ENCODE data around the gene TXNRD1. TPM values are rescaled to one million over a fixed set of nuclear protein-coding genes. Genes with fewer than 3 reads are reported as not detected.
A peak's percentile ranks its signal among the peaks of the same experiment; 100 is the strongest.

Gene TXNRD1
- total RNA-seq, 1 experiment from 2014 or later: 327 TPM

DNA sequence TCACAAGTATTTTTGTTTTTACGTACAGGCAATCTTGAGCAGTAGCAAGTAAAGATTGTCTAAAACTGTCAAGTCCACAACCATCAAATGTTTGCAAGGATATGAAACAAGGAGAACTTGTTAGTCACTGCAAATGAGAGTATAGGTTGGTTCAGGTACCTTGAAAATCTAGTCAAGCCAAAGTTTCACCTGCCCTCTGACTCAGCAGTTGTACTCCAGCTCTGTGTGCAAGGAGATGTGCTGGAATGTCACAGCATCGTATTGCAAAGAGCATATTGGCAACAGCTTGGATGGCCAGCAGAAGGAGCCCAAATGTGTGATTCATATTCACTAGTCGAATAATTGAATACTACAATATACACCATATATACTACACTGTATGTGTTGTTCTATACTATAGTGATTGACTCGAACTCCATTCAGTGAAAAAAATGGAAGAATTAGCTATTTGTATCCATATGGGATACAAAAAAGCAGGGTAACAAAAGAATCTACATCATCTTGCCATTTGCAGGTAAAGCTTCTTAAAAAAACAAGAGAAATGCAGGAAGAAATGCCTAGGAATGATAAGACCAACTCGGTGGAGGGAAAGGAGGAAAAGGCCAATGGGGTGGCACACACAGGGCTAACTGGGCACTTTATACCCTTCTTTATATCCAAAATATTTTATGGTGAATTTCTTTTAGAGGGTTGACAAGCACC, 131.9 kb downstream of the TXNRD1 start:
- peak; percentile 31; the same call in 1 of the 2 replicates for ATAC-seq
- Histone ChIP-seq H3K9ac (ENCODE audit: low read length) (no peak overlapping the region), H3K4me2 (ENCODE audit: low read length) (no peak overlapping the region), H3K4me1 (ENCODE audit: control insufficient read depth in 1 of 2, insufficient read depth in 2 of 2, low read length in 2 of 2) (no peaks in the 10 kb centered on the region), H4K20me1 (ENCODE audit: insufficient read depth) (peaks cover 40% of the 10 kb centered on the region; the same call in 1 of the 2 replicates), H3K36me3 (ENCODE audit: control insufficient read depth in 1 of 2, insufficient read depth in 2 of 2, low read length in 2 of 2) (peaks cover 45 to 76% of the 10 kb centered on the region in 2 experiments), H3K27me3 (ENCODE audit: insufficient read depth, low read length) (no peaks in the 10 kb centered on the region), H3K4me3 (replicated peaks in 1 of 2; ENCODE audit: low read depth in 1 of 2, low read length in 2 of 2) (no peak overlapping the region), H3K9me3 (ENCODE audit: control insufficient read depth in 1 of 2, insufficient read depth in 1 of 2, low read depth in 1 of 2, low read length in 2 of 2) (no peaks in the 10 kb centered on the region), H3K27ac (ENCODE audit: low read depth, low read length) (no peak overlapping the region), H2AFZ (ENCODE audit: low read depth, low read length, poor library complexity, severe bottlenecking) (no peak overlapping the region), H3K9me2 (ENCODE audit: insufficient read depth) (no peaks in the 10 kb centered on the region), H3K79me2 (ENCODE audit: insufficient read depth, low read length) (peaks cover 91% of the 10 kb centered on the region)
- ChIA-PET CTCF (no interaction called here), RAD21 (ENCODE audit: low non-redundant PET in 1 of 2, low total read pairs in 2 of 2, uncharacterized antibody in 2 of 2, unreplicated experiment in 2 of 2) (no interaction called here), POLR2A (no interaction called here)
- no peak for DNase-seq (ENCODE audit: low read depth, low spot score)
- intact Hi-C loops (cut with micrococcal nuclease): no loop called here
- TF ChIP-seq, protein P1, sequence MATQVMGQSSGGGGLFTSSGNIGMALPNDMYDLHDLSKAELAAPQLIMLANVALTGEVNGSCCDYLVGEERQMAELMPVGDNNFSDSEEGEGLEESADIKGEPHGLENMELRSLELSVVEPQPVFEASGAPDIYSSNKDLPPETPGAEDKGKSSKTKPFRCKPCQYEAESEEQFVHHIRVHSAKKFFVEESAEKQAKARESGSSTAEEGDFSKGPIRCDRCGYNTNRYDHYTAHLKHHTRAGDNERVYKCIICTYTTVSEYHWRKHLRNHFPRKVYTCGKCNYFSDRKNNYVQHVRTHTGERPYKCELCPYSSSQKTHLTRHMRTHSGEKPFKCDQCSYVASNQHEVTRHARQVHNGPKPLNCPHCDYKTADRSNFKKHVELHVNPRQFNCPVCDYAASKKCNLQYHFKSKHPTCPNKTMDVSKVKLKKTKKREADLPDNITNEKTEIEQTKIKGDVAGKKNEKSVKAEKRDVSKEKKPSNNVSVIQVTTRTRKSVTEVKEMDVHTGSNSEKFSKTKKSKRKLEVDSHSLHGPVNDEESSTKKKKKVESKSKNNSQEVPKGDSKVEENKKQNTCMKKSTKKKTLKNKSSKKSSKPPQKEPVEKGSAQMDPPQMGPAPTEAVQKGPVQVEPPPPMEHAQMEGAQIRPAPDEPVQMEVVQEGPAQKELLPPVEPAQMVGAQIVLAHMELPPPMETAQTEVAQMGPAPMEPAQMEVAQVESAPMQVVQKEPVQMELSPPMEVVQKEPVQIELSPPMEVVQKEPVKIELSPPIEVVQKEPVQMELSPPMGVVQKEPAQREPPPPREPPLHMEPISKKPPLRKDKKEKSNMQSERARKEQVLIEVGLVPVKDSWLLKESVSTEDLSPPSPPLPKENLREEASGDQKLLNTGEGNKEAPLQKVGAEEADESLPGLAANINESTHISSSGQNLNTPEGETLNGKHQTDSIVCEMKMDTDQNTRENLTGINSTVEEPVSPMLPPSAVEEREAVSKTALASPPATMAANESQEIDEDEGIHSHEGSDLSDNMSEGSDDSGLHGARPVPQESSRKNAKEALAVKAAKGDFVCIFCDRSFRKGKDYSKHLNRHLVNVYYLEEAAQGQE (IDR thresholded peaks at IDR 0.05; ENCODE audit: low read depth): no peak
- TF ChIP-seq RAD21 (IDR thresholded peaks at IDR 0.05; ENCODE audit: low read depth) (no peak), SP1 (IDR thresholded peaks at IDR 0.05; ENCODE audit: low read depth) (no peak), SRF (IDR thresholded peaks at IDR 0.05; ENCODE audit: low read depth) (no peak), TCF7L2 (IDR thresholded peaks at IDR 0.05; ENCODE audit: borderline replicate concordance, extremely low read depth, insufficient read depth, insufficient read length) (no peak), FOSL1 (IDR thresholded peaks at IDR 0.05; ENCODE audit: low read depth) (no peak), SIN3A (IDR thresholded peaks at IDR 0.05; ENCODE audit: low read depth) (no peak), ZFX (IDR thresholded peaks at IDR 0.05) (no peak), EZH2phosphoT487 (IDR thresholded peaks at IDR 0.05; ENCODE audit: borderline replicate concordance) (no peak), ELF1 (IDR thresholded peaks at IDR 0.05; ENCODE audit: borderline replicate concordance, low read depth) (no peak)
- TF ChIP-seq, protein P2, sequence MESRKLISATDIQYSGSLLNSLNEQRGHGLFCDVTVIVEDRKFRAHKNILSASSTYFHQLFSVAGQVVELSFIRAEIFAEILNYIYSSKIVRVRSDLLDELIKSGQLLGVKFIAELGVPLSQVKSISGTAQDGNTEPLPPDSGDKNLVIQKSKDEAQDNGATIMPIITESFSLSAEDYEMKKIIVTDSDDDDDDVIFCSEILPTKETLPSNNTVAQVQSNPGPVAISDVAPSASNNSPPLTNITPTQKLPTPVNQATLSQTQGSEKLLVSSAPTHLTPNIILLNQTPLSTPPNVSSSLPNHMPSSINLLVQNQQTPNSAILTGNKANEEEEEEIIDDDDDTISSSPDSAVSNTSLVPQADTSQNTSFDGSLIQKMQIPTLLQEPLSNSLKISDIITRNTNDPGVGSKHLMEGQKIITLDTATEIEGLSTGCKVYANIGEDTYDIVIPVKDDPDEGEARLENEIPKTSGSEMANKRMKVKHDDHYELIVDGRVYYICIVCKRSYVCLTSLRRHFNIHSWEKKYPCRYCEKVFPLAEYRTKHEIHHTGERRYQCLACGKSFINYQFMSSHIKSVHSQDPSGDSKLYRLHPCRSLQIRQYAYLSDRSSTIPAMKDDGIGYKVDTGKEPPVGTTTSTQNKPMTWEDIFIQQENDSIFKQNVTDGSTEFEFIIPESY (IDR thresholded peaks at IDR 0.05; ENCODE audit: extremely low read depth, insufficient replicate concordance, low read length): no peak
- TF ChIP-seq, protein P3, sequence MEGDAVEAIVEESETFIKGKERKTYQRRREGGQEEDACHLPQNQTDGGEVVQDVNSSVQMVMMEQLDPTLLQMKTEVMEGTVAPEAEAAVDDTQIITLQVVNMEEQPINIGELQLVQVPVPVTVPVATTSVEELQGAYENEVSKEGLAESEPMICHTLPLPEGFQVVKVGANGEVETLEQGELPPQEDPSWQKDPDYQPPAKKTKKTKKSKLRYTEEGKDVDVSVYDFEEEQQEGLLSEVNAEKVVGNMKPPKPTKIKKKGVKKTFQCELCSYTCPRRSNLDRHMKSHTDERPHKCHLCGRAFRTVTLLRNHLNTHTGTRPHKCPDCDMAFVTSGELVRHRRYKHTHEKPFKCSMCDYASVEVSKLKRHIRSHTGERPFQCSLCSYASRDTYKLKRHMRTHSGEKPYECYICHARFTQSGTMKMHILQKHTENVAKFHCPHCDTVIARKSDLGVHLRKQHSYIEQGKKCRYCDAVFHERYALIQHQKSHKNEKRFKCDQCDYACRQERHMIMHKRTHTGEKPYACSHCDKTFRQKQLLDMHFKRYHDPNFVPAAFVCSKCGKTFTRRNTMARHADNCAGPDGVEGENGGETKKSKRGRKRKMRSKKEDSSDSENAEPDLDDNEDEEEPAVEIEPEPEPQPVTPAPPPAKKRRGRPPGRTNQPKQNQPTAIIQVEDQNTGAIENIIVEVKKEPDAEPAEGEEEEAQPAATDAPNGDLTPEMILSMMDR (IDR thresholded peaks at IDR 0.05 in 2 of 3, conservative IDR thresholded peaks at IDR 0.05 in 1 of 3; ENCODE audit: borderline replicate concordance in 1 of 3, insufficient read depth in 1 of 3, low read depth in 2 of 3, low read length in 2 of 3): no peak
- BruUV-seq (replicated peaks): no TSS peak
